ENCODE measurements around the gene APOBR.

DNA sequence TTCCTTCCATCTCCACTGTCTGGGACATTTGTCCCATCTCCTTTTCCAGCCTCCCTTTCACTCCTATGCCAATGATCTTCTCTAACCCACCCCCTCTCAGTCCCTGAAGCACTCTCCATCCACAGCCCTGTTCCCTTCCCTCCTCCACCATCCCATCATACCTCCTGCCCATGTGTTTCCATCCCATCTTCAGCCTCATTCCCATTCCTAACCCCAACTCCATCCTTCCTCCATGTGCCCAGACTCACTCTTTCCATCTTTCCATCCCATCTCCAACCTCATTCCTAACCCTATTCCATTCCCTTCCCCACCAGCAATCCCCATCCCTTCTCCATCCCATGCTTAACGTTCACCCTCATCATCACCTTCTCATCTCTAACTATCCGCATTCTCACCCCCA, 7.8 kb downstream of the APOBR start:
- TF ChIP-seq, protein P1, sequence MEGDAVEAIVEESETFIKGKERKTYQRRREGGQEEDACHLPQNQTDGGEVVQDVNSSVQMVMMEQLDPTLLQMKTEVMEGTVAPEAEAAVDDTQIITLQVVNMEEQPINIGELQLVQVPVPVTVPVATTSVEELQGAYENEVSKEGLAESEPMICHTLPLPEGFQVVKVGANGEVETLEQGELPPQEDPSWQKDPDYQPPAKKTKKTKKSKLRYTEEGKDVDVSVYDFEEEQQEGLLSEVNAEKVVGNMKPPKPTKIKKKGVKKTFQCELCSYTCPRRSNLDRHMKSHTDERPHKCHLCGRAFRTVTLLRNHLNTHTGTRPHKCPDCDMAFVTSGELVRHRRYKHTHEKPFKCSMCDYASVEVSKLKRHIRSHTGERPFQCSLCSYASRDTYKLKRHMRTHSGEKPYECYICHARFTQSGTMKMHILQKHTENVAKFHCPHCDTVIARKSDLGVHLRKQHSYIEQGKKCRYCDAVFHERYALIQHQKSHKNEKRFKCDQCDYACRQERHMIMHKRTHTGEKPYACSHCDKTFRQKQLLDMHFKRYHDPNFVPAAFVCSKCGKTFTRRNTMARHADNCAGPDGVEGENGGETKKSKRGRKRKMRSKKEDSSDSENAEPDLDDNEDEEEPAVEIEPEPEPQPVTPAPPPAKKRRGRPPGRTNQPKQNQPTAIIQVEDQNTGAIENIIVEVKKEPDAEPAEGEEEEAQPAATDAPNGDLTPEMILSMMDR (IDR thresholded peaks at IDR 0.05; ENCODE audit: insufficient read depth, low read length) = no peak
- TF ChIP-seq, protein P2, sequence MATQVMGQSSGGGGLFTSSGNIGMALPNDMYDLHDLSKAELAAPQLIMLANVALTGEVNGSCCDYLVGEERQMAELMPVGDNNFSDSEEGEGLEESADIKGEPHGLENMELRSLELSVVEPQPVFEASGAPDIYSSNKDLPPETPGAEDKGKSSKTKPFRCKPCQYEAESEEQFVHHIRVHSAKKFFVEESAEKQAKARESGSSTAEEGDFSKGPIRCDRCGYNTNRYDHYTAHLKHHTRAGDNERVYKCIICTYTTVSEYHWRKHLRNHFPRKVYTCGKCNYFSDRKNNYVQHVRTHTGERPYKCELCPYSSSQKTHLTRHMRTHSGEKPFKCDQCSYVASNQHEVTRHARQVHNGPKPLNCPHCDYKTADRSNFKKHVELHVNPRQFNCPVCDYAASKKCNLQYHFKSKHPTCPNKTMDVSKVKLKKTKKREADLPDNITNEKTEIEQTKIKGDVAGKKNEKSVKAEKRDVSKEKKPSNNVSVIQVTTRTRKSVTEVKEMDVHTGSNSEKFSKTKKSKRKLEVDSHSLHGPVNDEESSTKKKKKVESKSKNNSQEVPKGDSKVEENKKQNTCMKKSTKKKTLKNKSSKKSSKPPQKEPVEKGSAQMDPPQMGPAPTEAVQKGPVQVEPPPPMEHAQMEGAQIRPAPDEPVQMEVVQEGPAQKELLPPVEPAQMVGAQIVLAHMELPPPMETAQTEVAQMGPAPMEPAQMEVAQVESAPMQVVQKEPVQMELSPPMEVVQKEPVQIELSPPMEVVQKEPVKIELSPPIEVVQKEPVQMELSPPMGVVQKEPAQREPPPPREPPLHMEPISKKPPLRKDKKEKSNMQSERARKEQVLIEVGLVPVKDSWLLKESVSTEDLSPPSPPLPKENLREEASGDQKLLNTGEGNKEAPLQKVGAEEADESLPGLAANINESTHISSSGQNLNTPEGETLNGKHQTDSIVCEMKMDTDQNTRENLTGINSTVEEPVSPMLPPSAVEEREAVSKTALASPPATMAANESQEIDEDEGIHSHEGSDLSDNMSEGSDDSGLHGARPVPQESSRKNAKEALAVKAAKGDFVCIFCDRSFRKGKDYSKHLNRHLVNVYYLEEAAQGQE (IDR thresholded peaks at IDR 0.05; ENCODE audit: insufficient replicate concordance, low read depth) = no peak
- TF ChIP-seq POLR2AphosphoS5 (IDR thresholded peaks at IDR 0.05; ENCODE audit: low read depth) = no peak
- no peak for TF ChIP-seq SPI1 (IDR thresholded peaks at IDR 0.05; ENCODE audit: borderline replicate concordance, low read depth)
- no peak for TF ChIP-seq GABPA (IDR thresholded peaks at IDR 0.05; ENCODE audit: low read depth)

Data from HL-60 (cell line).